Gastrocnemius medialis (tissue), 4 donors: ENCODE measurements around the gene XAGE1A.

Experiments
- CTCF ChIP-seq, 5 experiments: fragments of 450-650 bp in 3 of 5; fragments of 200-600 bp in 2 of 5; sonication (generic) in 2 of 5; IDR thresholded peaks in 4 of 5; conservative IDR thresholded peaks in 1 of 5; 1 replicate in 4 of 5; 2 replicates in 1 of 5; pipeline ENCODE4 v1.5.1; 2016 to 2019; ENCODE audit warnings: antibody characterized with exemption in 5 of 5, mild to moderate bottlenecking in 3 of 5, moderate library complexity in 3 of 5
- POLR2A ChIP-seq, 2 donors: fragments of 450-650 bp; IDR thresholded peaks; one replicate each; pipeline ENCODE4 v1.6.1; 2017; ENCODE audit warnings: antibody characterized with exemption in 2 of 2, mild to moderate bottlenecking in 2 of 2, moderate library complexity in 2 of 2

GRCh38 chrX:52507331-52507730, 11.7 kb downstream of the XAGE1A start:
- no peak for TF ChIP-seq CTCF (IDR thresholded peaks at IDR 0.05 in 4 of 5, conservative IDR thresholded peaks at IDR 0.05 in 1 of 5)
- TF ChIP-seq POLR2A (IDR thresholded peaks at IDR 0.05): no peak
